Activated CD4-positive, alpha-beta T cell treated with anti-CD3 and anti-CD28 coated beads, Interleukin-10, Interleukin-2, amounts not matched to agents 100 ng/mL and 50 ng/mL, durations not matched to agents 16 hours and 8 hours (primary cell): ENCODE measurements around the gene MTARC1.

Experiments used
- DNase-seq: peaks from one replicate; pipeline ENCODE4 v3.0.0-alpha.2; 2020

Gene MTARC1

DNA sequence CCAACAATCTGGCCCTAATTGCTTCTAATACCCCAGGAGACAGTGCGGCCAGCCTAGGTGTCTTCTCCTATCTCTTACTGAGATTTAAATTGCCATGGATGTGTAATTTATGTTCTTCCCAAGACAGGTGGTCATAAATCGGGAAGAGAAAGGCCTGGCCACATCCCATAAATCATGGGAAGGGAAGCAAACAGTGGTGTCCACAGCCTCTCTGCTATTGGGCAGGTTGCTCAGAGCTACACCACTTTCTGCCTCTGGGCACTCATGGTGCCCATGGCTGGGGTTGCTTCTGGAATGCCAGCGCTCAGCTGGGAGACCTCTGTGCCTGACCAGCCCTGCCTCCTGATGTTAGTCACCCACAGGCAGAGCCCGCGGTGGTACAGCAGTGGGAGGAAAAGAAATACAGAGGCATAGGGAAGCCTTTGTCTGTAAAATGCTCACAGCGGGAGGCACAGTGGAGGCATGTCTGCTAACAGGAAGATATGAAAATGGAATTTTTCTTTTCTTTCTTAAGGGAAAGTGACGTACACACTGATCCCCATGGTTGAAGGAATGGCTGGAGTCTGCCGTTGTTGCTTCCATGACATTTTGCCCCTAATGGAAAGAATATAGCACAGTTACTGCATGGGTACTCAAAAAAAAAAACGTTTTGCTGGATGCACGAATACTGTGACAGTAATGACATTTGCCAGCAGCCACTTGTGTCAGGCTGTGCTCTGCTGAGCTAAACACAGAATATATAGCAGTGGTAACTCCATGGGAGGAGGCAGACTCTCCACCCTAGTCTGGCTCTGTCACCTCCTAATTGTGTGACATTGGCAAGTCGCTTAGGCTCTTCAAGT is 21.9 kb downstream of the MTARC1 start:
- no peak for DNase-seq

DNA sequence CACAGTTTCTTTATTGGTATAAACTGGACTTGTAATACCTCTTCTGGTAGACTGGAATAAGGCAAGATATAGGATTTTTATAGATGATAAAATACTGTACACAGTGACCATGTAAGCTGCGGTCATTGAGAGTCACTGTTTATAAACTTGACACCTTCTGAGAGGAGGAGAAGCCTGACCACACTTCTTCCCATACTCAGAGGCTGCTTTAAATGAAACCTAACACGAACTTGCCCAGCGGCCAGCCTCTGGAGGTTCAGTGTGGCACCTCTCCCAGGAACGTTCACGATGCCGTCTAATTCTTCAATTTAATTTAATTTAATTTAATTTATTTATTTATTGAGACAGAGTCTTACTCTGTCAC is 22.5 kb downstream of the MTARC1 start:
- no peak for DNase-seq

DNA sequence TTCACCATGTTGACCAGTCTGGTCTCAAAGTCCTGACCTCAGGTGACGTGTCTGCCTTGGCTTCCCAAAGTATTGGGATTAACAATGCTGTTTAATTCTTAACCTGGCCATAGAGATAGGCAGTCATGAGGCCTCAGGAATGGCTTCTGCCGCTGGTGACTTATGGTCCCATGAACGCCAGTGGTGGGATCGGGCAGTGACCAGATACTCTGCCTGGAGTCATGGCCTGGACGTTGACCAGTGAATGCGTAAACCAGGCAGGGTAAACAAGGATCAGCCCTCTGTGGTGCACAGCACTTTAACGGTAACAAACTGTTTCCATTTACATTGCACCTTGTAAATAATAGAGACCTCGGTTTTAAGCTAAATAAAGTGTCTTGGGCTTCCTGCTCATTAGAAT is 23.0 kb downstream of the MTARC1 start:
- no peak for DNase-seq

DNA sequence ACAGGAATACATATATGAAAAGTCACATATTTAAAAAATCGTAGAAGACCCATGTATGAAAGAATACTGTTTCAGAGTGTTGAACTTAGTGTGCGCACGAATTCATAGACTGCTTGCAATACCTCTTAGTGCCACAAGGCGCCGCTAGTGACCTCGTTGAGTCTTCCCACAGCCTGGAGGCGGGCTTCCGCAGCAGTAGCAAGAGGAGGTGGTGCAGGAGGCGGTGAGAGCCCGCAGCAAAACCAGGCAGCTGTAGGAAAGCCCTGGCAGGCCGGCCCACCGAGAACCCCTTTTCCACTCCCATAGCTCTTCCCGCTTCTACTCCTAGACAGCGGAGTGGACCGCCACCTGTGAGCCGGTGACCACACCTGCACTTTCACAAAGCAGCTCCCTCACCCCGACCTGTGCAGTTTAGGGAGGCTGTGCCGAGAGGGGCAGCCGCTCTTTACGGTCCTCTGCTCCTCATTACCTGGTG is 23.5 kb downstream of the MTARC1 start:
- DNase-seq, result peak; percentile 78

DNA sequence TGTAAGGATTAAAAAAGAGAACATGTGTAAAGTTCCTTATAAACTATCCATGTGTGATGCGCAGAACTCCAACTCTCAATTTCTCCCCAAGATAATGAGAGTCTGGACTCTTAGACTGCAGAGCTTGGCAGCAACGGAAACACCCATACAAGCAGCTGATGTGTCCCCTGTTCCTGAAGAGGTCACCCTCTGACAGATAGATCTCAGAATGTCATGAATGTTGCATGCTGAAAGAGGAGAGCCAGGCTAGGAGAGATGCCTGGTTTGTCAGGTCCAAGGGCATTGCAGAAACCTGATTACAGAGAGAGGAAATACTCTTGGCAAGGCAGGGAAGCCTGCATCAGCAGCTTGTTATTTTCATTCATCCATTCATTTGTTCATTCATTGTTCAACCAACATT is 24.2 kb downstream of the MTARC1 start:
- no peak for DNase-seq

DNA sequence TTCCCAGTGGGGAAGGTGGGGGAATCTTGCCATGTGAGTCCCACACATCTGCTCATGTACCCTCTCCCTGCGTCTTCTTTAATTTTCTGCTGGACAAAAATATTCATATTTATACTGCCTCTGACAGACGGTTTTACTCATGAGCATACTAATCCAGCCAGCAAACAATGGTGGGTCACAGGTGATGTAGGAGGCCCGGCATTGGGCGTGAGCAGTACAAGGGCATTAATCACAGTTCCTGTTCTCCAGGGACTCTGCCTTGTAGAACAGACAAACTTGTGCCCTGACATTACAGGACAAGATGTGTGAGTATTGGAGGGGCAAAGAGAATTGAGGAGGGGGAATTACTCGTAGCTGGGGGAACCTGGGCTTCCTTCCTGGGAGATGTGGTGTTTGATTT is 25.0 kb downstream of the MTARC1 start:
- DNase-seq, result no peak

DNA sequence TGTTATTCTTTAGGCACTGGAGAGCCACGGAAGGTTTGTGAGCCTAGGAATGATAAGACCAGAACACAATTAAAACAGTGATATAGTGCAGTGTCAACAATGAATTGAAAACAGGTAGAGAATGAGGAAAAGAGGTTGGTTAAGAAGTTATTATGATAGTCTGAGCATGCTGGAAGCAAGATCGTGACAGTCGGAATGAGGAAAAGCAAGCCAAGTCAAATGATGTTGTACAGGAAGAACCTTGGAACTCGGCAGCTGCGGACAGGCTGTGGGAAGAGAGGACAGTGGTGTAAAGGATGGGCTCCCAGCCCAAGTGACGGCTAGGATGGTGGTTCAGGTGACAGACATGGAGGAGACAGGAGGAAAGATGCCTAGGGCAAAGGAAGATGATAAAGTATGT is 25.6 kb downstream of the MTARC1 start:
- DNase-seq, result no peak

DNA sequence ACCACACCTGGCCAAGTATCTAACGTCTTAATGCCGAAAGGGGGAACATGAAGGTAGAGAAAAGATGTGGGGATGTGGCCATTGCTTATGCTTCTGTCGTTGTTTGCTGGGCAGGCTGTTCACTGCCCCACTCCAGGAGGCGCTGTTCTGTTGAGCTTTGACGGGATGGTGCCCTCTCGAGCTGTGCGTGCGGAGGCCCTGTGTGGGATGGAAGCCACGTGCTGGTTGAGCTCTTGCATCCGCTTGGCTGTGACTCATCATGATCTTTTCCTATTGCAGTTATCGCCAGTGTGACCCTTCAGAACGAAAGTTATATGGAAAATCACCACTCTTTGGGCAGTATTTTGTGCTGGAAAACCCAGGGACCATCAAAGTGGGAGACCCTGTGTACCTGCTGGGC is 26.3 kb downstream of the MTARC1 start:
- no peak for DNase-seq

DNA sequence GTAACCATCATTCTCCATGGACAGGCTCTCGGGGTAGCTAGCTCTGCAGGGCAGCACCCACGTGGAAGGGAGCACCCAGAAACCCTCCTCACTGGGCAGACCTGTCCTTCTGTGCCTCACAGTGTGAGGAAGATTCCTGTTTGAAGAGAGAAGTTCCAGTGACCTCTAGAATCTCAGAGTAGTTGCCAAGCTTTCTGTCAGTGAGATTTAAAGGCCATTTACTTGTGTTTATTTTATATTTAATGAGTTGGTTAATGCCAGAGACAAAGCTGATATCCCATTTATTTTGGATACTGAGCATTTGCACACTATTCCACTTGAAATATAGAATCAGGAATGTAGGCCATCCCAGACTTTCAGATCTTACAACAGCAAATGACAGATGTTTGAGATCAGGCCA is 28.7 kb downstream of the MTARC1 start:
- no peak for DNase-seq

DNA sequence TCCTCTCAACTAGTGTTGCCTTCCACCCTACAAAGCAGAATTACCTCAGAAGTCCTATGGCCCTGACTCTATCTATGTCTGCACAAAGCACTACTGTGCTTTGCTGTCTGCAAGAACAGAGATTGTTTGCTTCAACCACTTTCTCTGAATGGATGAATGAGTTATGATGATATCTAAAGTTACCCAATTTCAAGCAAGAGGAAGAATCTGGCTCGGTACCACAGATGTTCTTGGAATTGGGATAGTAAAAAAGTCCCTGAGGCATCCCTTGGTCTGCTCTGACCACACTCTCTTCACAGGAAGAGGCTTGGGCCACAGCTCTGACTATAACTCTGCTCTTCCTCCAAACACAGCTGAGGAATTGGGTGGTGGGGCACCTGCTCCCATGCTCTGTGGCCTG is 31.2 kb downstream of the MTARC1 start:
- no peak for DNase-seq

DNA sequence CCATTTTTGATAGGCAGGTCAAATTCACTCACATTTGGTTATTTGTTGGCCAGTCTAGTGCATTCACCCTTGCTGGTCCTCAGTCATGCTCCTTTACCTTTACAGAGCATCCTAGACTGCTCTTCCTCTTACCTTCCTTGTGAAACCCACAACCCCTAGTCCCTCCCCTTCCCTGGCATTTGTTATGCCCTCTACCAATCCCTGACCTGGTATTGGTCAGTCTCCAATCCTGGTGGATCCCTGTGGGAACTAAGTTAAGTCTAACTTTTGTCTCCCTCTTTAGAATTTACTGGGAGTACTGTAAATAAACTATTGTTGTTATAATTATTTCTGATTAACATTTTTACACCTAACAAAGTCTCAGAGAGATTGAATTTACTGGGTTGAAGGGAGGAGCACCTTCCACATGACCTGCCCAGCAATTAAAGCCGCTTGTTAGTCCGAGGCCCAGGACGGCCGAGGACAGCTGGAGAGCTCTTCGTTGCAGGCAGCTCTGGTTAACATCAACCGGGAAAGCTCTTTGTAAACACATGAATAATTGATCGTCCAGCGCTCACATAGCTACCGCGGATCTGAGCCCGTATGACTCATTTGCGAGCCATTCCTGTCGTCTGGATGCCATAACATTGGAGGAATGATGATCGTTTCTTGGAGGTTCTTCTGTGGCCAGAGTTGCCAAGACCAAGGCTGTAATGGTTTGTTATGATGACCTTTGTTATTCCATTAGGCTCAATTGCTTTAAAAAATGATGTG is 31.9 kb downstream of the MTARC1 start:
- DNase-seq, result no peak

DNA sequence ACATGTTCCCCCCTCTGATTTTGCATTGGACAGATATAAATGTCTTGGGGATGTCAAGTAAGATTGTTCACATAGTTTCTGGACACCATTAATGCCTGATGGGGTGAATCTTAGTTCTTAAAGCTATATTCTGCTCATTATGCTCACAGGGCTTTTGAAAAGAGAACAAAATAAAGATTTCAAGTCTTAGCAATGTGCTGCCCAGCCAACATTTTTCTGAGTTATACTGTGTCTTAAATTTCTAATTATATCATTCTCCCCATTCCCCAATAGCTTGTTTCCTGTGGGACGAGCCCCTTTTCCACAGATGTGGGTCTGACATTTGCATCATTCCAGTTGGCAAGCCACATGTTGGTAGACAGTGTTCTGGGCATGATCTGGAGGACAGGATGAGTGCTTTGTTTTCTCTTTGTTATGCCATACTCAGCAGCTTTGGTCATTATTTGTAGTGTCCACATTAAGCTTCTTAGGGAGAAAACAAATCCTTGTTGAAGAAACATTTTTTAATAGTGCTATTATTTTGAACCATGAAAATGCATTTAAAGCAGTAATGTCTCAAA is 32.8 kb downstream of the MTARC1 start:
- no peak for DNase-seq

DNA sequence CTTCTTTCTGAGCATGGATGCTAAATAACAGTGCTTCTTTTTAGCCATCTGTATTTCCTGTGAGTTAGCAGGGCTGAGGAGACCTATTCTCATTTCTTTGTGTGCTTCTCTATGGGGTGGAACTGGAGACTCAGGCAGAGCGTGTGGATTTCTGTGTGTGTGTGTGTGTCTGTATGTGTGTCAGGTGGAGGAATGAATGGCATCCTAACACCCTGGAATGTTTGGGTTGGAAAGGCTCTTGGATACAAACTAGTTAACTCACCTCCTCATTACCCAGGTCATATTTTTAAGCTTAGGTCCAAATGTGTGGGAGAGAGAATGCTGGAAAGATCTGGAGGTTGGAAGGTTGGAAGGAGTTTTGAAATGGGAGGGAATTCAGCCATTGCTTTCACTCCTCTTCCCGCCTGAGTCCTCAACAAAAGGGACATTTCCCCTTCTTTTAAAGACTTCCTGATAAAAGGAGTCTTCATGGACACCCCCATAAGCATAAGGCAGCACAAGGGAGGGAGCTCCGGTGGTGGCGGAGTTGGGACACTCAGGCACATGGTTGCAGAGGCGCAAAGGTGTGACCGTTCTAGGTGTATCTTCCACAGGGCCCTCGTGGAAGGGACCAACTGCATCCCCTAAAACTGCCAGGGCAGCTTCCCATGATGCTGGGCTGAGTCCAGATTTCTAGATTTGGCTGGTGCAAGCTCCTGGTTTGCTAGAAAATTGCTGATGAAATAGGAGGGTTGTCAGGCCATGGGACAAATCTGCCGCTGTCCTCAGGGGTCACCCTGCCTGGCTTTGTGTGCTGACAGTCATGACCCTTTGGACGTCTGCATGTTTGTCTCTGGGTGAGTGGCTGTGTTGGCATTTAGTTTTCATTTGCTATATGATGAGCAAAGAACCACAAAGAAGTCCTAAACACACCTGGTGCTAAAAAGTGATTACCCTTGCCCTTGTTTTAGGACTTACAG is 37.6 kb downstream of the MTARC1 start:
- DNase-seq, result no peak

DNA sequence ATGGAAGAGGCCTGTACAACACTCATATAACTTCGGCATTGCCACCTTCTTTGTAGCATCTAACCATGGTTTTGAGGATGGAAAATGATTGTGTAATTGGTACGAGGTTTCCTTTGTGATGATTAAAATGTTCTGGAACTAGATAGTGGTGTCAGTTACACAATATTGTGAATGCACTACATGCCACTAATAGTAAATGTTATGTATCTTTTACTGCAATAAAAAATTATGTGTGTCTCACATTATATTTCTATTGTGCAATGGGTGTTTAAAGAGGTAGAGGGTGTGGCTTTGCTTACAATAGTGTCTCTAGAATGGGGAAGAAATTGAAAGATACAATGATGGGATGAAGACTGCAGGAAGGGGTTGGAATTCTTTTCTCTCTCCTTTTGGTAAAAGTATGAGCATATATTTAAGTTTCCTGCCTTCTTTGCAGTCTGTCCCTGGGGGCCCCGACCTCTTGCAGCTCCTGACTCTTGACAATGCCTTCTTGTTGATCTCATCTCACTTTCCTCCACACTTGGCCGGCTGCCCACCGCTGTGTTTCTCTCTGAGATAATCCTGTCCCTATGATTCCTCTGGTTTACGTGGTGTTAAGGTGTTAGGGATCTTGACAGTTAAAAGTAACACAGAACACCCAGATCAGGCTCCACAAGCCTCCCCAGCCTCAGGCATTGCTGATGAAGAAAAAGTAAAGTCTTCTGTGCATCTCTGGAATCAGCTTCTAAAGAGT is 39.3 kb downstream of the MTARC1 start:
- no peak for DNase-seq

DNA sequence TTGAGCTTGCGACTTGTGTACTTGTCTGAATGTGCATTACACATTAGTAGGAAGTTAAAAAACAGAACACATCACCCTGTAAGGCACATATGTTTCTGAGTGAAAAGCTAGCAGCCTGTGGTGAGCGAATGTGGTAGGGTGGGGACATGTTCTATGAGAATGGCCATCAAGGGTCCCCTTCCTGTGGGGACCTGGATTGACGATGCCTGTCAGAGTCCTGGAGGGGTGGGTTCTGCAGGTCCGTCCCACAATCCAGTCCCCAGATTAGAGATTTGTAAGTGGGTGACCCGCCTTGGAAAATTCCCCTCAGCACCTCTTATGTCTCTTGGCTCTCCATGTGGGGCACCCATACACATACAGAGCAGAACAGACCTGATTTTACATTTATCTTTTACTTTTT is 40.0 kb downstream of the MTARC1 start:
- DNase-seq, result no peak

DNA sequence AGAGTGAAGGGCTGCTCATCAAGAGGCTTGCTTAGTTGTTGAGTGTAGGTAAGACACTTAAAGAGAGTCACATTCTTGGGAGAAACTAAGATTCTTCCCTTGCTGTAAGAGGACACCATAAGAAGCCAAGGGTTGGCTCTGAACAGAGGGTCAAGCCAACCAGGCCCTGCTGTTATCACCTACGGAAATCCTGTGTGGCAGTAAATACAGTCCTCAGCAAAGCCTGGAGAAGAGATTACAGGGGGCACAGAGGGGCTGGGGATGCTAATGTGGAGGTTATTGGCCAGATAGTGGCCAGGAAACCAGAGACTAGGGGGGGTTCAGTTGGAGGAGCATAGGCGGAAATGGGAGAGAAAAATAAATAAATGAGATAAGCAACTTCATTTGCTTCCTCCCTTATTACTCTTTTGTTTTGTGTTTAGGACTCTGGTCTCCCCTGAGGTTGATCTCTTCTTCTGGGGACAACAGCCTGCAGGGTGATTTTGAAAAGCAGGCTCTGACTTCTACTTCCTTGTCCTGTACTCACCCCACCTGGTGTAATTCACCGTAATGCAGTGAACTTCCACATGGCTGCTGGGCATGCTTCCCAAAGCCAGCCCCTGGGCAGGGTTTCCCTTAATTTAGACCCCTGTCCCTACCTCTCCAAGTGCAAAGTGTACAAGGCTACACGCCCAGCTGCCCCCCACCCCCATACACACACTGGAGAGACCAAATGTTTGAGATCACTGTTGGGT is 40.9 kb downstream of the MTARC1 start:
- DNase-seq, result no peak

DNA sequence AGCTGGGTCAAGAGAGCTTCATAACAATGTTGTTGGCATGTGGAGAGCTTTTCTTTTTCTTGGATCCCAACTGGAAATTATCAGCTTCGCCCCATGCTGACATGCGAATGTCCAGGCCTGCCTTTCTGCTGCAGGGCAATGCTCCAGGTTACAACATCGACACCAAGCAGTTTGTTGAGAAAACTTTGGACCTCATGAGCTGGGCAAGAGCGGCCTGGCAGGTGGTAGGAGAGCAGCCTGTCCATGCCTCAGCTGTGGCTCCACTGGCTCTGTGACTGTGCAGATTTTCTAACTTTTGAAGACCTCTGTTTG is 41.4 kb downstream of the MTARC1 start:
- DNase-seq, result no peak

DNA sequence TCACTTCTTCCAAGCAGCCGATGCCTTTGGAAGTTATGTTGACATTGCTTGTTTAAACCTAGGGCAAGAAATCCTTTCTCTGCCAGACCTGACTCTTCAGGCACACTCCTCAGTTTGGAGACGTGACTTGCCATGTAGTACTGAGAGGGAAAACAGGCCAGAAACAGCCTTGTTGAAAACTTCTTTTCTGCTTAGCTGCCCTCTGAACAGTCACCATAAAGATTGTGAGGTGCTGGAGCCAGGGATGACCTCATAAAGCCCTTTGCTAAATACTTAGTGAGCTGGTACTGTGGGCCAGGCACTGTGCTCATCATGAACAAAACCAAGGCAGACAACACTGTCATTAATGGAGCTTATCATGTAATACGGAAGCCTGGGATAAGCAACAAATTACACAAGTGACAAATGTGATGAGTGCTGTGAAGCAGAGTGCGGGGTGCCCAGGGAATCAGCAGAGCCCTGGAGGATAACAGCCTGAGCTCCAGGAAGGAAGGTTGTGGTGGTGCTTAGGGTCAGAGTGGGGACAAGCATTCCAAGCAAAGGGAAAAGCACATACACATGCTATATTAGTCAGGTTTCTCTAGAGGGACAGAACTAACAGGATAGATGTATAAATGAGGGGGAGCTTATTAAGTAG is 42.4 kb downstream of the MTARC1 start:
- no peak for DNase-seq

DNA sequence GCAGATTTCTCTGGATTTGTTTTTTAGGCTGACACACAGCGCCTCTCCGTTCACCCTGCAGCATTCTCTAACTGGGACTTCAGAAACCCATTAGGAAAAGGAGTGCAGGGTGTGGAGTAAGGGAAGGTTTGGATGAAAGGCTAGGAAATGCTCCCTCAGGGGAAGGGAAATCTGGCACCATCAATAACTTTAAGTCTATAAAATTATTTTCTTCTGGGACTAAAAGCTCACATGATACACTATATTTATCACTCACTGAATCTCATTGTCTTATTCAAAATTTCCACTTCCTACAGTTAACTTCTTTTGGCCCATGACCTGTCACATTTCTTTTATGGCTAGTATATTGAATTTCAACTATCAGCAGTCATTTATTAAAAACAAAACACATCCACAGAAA is 46.7 kb downstream of the MTARC1 start:
- DNase-seq, result no peak

DNA sequence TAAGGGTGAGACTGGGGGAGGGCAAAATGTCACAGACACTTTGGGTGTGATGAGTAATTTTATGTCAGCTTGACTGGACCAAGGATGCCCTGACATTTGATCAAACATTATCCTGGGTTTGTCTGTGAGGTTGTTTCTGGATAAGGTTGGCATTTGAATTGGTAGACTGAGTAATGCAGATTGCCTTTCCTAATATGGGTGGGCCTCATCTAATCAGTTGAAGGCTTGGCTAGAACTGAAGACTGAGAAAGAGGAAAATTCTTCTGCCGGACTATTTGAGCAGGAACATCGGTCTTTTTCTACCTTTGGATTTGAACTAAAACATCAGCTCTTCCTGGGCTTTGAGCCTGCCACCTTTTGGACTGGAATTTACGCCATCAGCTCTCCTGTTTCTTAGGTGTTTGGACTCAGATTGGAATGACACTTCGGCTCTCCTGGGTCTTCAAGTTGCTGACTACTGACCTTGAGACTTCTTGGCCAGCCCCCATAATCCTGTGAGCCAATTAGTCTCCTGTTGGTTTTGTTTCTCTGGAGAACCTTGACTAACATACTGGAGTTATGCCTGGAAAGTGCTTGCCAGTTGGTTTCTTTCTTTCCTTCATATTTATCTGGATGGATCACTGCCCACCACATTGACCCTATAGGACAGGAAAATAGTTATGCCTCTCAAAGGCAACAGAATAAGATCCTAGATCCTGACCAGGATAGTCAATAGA is 47.6 kb downstream of the MTARC1 start:
- DNase-seq, result no peak
